Loucy (cell line): ENCODE results near the gene AMPH.

Experiments used
- CTCF ChIP-seq: fragments of 200-600 bp; sonication (generic); conservative IDR thresholded peaks from 2 replicates; pipeline ENCODE4 v1.5.1; 2014; ENCODE audit warnings: mild to moderate bottlenecking, antibody characterized with exemption, low read length
- EZH2phosphoT487 ChIP-seq: fragments of 200-600 bp; IDR thresholded peaks from 2 replicates; pipeline ENCODE4 v1.6.1; 2018; ENCODE audit warnings: antibody characterized with exemption, mild to moderate bottlenecking, moderate library complexity, borderline replicate concordance

- TF ChIP-seq CTCF, result no peak
- TF ChIP-seq EZH2phosphoT487, result no peak
Measured at GRCh38 chr7:38675494-38676106, 44.4 kb upstream of the AMPH start.
